GM18861 (cell line): ENCODE data around the gene CMTR2.
"Not testable (repeated sequence)": the region's sequence is repeated elsewhere in the genome, so short reads cannot be mapped to it uniquely, and the experiment has no call there.

ENCODE experiments used
- ATAC-seq: cut with Tn5 transposase; IDR thresholded peaks from one replicate; pipeline ENCODE4 v1.9.1; 2021; ENCODE audit not compliant: unreplicated experiment

The CMTR2 gene, protein sequence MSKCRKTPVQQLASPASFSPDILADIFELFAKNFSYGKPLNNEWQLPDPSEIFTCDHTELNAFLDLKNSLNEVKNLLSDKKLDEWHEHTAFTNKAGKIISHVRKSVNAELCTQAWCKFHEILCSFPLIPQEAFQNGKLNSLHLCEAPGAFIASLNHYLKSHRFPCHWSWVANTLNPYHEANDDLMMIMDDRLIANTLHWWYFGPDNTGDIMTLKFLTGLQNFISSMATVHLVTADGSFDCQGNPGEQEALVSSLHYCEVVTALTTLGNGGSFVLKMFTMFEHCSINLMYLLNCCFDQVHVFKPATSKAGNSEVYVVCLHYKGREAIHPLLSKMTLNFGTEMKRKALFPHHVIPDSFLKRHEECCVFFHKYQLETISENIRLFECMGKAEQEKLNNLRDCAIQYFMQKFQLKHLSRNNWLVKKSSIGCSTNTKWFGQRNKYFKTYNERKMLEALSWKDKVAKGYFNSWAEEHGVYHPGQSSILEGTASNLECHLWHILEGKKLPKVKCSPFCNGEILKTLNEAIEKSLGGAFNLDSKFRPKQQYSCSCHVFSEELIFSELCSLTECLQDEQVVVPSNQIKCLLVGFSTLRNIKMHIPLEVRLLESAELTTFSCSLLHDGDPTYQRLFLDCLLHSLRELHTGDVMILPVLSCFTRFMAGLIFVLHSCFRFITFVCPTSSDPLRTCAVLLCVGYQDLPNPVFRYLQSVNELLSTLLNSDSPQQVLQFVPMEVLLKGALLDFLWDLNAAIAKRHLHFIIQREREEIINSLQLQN

DNA sequence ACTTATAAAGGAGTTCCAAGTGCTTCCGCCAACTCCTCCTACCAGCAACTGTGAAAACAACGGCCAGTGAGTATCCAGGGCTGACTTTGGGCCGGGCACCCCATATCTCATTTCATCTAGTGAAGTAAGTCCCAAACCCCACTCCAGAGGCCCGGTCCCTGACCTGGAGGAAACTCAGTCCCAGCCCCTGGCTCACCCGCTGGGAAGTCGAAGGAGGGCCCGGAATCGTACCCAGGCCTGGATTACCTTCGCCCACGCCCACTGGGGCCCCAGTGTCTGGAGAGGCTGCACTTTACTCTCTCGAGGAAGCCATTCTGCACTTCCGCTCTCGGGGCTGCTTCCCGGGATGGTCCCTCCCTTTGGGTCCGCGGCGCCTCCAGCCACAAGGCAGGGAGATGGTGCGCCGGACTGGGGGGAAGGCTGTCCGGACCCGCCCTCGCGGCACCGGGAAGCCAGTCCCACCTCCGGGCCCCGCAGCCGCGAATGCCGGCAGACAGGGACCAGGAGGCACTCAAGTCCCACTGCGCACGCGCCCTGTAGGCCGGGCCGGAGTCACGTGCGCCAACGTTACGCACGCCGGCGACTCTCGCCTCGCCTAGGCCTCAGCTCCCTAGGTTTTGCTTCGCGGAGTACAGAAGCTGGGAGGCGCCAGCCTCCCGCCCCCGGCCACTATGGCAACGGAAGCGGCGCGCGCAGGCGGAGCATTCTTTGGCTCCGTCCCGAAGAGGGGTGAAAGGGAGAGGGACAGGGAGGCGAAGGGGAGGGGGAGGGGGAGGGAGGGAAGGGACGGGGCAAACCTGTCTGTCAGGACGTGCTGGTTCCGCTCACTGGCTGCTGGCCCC lies at the start of gene CMTR2:
Gene CMTR2 (minus strand): TSS at position 513 of the 842 bp plus-strand sequence. CDS start 3,482 bp downstream, outside the sequence.
- ATAC-seq: peak; percentile 83

DNA sequence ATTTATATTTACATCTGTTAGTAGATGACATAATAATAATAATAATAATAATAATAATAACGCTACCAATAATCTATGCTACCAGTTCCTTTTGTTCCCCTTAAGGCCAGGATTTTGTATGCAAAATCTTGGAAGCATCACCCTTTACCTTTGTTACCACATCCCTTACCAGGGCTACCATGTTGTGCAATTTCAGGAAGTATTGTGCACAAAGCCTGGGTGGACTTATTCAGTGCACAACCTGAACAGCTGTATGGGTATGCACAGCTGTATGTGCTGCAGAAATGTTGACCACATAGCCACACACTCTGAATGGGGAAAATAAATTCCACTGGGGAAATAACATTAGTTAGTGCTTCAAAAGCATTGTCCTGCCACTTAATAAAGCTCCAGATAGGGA lies 49.4 kb upstream of the CMTR2 start:
- ATAC-seq: no peak

- no peak for ATAC-seq
These were observed 49.0 kb upstream of the CMTR2 start for GRCh38 chr16:71338193-71338592.

DNA sequence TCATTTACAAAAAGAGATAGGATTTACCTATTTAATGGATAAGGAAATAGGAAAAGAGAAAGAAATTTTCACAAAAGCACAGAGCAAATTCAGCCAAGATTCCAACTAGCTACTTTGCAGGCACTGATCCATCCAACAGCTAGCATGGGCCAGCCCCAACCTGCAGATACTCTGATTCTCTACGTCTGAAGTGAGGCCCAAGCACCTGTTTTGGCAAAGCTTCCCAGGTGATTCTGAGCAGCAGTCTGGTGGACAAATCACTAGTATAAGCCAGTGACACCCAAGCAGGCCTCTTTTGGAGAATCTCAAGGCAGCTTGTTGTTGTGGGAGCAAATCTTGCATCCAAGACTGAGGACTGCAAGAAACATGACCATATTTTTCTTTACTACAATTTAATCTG lies 48.4 kb upstream of the CMTR2 start:
- ATAC-seq: no peak

GRCh38 chr16:71328151-71328550 lies 38.9 kb upstream of the CMTR2 start:
- no peak for ATAC-seq

DNA sequence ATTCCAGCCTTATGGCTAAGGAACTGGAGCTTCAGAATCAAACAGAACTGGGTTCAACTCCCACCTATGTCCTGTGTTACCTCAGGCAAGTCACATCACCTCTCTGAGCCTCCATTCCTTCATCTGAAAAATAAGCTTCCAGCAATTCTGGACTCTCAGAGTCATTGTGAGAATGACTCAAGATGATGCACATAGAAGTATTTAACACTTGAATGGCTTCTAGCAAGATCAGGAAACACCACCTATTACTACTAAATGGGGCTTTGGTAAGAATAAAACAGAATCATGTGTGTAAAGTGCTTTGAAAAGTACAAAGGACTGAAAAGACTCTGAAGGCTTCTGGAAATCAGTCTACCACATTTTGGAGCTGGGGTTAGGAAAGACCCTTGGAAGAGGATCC lies 38.5 kb upstream of the CMTR2 start:
- no peak for ATAC-seq

DNA sequence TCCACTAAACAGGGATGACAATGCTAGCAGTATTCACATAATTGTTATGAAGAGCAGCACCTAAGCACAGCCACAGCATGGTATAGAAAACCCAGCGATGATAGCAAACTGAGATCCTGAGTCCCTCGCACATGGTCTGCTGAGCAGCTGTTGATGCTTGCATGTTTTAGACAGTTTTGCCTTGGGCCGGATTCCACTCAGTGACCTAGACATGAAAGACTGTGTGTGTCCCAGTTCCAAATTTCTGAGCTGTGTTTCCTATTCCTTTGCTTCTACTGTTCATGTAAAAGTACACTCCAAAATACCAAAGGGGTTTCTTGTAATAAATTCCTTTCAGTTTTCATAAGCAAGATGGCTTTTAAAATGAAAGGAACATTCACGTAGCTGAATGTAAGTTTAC lies 30.8 kb upstream of the CMTR2 start:
- ATAC-seq: no peak

- ATAC-seq: no peak
These were observed 26.1 kb upstream of the CMTR2 start for GRCh38 chr16:71315269-71315668.

DNA sequence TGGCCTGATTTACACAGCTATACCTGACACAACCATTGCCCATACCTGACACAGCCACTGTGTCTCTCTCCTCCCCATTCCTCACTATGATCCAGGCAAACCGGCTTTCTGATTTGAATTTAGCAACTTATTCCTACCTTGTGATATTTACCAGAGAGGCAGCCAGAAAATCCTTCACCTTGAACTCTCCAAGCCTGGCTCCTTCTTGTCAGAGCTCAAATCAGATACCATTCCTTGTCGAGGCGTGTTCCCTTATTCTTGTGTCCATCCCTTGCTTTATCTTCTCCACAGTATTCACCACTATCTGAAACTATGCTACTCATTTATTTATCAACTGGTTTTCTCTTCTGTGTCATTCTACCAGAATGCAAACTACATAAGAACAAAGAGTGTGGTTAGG lies 24.4 kb upstream of the CMTR2 start:
- not testable (repeated sequence) for ATAC-seq

DNA sequence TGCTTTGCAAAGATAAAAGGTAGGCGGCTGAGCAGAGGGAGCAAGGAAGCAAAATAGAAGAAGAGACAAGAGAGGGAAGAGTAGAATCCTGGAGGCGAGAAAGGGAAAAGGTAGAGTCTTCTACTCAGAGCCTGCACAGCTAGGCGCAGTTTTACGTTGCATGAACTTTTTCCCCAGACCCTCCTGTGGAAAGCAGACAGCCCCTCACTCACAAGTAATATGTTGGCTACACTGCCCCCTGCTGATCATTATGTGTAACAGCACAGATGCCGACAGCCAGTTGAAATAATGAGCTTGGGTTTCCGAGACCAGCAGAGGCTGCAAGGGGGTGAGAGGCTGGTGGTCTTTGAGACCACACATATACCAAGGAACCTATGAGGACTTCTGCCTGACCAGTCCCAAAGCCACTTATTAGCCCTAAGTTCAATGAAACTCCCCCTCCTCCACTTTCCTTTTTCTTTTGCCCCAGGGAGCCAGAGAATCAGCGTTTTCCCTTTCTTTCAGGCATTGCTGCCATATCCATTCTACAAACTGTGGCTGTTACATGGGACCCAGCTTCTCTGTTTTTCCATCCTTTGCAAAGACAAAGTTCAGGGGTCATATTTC lies 22.5 kb upstream of the CMTR2 start:
- no peak for ATAC-seq

- no peak for ATAC-seq
These were observed 14.7 kb upstream of the CMTR2 start for GRCh38 chr16:71303938-71304337.

- no peak for ATAC-seq
These were observed 8.1 kb upstream of the CMTR2 start for GRCh38 chr16:71297341-71297634.

DNA sequence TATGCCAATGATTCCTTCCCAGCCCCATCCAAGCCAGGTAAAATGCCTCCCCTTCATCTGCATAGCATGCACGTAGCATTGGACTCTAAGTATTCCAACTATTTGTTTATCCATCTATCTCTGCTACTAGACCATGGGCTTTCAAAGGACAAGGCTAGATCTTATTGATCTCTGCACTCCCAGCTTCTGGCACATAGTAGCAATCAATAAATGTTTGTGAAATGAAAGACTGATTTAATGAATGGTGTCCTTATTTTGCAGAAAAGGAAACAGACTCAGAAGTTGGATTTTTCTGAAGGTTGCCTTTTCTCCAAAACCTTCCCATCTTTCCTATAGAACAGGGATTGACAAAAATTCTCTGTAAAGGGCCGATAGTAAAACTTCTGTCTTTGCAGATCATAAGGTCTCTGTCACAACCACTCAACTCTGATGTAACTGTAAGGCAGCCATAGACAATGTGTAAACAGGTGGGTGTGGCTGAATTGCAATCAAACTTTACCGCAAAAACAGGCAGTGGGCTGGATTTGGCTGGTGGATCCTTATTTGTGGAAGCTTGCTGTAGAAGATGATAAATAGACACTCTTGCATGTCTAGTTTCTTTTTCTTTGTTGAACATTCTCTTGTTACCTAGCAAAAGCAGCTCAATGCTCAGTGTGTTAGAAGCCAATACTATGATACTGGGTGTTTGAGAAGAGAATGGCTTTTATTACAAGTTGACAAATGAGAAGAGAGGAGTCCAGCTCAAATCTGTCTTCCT lies 7.6 kb upstream of the CMTR2 start:
- ATAC-seq: no peak

GRCh38 chr16:71295950-71296349 lies 6.7 kb upstream of the CMTR2 start:
- no peak for ATAC-seq

- no peak for ATAC-seq
These were observed 4.7 kb upstream of the CMTR2 start for GRCh38 chr16:71293919-71294318.

- not testable (repeated sequence) for ATAC-seq
These were observed 2.9 kb upstream of the CMTR2 start for GRCh38 chr16:71292095-71292494.

DNA sequence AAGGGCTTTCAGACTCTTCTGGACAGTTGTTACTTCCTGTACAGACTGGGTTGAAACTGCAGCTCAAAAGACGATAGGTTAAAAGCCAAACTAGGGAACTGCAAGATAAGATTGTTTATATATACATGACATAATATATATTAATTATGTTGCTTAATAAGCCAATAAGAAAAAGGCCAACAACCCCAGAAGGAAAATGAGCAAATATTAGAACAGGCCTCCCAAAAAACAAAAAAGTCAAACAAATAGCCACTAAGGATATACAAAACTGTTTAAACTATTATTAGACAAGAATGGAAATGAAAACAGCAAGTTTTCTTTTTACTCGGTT lies 495 bp upstream of the CMTR2 start:
- no peak for ATAC-seq

DNA sequence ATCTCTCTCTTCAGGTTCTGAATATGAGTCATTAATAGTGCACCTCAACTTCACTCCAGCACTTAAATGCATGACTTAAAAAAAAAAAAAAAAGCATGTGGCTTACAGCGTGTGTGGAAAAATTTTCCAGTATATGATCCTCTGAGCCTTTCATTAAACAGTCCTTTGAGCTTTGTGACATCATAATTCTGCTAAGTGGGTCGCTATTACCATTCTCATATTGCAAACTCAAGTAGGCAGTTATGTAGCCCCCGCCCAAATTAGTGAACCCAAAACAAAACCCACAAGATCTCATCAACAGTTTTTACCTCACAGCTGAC lies 672 bp downstream of the CMTR2 start:
- no peak for ATAC-seq

GRCh38 chr16:71287911-71288310 lies 1.3 kb downstream of the CMTR2 start:
- ATAC-seq: no peak

- ATAC-seq: no peak
These were observed 1.7 kb downstream of the CMTR2 start for GRCh38 chr16:71287454-71287853.

- no peak for ATAC-seq
These were observed 5.6 kb downstream of the CMTR2 start for GRCh38 chr16:71283612-71284011.
